NCI-H1930 (cell line): ENCODE measurements around the gene SYT1.
A peak's percentile ranks its signal among the peaks of the same experiment; 100 is the strongest.

Experiments used
- DNase-seq, 2 experiments: peaks; one replicate each; lab custom pipeline; 2025; lab: John Stamatoyannopoulos, UW

Gene SYT1

GRCh38 chr12:79344855-79345847 lies 480.6 kb downstream of the SYT1 start:
- DNase-seq = peak; percentile 5 to 25

DNA sequence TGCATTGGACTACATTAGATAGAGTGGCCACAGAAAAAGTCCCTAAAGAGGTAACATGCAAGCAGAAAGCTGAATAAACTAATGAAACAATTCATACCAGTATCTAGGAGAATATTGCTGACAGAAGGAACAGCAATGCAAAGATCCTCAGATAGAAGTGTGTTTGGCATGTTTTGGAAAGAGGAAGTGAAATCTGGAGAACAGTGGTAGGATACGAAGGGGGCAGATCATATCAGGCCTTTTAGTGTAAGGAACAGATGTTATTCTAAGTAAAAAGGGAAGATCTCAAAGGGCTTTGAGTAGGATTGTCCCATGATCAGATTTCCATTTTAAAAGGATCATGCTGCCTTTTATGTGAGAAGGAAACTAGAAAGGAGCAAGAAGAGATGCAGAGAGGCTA lies 483.3 kb downstream of the SYT1 start:
- DNase-seq = no peak

- peak in 1 of 2 experiments; percentile 22 for DNase-seq
These were observed 486.7 kb downstream of the SYT1 start for GRCh38 chr12:79351251-79351650.

DNA sequence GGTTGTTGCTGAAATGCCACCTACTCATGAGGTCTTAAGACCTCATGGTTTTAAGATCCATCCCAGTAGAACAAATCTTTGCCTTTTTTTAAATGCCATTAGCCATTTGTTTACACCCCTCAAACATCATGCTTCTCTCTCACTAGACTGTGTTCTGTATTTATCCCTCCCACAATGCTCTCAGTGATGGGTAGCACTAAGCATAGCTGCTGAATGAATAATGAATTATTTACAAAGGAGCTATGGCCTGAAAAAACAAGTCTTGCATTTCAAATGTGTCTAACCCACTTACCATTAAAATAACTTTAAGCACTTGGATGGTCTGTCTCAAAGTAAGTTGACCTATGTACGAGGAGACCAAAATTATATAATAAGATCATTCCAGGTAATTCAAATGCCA lies 491.6 kb downstream of the SYT1 start:
- no peak for DNase-seq

DNA sequence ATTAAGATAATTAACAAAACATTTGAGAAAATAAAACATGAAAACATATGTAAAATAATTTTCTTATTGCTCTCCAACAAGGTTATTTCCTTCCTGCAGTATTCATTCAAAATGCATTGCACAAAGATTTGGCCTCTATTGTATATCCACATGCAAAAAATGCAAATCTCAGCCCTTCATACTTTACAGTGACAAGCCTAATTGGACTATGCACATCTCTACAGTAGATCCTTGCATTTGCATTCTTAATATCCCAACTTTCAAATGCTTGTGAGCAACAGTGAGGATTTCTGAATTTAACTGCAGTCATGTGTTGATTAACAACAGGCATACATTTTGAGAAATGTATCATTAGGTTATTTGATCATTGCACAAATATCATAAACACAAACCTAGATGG lies 492.5 kb downstream of the SYT1 start:
- DNase-seq = no peak

DNA sequence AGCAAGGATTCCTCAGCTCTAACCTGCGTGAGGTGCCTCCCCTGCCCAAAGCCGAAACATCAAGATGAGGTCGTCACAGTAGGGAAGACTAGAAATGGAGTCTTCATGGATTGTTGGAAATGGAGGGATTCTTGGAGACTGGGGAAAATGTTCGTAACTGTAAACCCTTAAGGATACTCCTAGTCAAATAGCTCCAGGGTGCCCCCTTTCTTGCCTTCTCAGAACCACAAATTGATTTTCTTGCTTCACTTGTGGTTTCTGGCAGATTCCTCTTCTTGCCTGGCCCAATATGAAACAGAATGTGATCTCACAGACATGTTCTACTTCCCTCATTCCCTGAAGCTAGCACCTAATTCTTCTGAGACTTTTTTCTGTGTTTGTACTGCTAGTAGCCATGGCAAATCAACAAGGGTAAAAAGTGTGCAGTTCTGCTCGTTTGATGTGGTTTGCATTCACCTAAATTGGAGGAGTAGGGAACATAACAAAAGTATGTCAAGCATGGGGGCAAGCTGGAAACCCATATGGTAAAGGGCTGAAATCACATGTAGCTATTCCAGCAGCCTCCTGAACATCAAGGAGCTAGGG lies 494.2 kb downstream of the SYT1 start:
- DNase-seq = no peak

GRCh38 chr12:79360286-79360685 lies 495.7 kb downstream of the SYT1 start:
- no peak for DNase-seq

DNA sequence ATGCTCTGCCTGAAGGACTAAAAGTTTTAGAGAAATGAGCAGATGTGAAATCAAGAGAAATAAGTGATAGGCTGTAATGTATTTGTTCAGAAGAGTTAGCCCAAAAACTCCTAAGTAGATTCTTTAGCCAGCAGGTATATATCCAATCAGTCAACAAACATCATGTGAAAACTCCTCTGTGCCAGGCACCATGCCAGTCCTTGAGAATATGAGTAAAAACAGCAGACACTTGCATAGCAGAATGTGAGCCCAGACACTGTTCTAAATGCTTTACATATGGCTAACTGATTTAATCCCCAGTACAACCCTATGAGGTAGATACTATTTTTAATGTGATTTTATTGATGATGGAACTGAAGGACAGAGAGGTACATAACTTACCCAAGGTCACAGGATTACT lies 496.4 kb downstream of the SYT1 start:
- DNase-seq = no peak

DNA sequence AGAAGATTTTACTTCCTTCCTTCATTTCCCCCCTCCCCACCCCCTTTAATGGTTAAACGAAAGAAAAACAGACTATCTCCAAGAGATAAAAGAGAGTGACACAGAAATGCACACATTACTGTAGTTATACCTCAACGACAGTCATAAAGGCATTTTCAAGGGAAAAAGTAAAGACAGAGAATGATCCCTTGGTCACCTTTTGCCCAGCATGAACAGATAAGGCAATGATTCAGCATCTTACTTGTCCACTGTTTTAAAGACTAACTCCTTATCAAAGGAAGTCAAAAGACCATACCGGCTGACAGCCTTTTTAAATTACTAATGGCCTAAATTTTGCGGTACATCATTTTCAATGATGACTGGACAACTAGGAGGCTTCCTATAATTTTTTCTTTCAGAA lies 499.6 kb downstream of the SYT1 start:
- DNase-seq = no peak

- DNase-seq = no peak
These were observed 501.8 kb downstream of the SYT1 start for GRCh38 chr12:79366374-79366773.

GRCh38 chr12:79367032-79367589 lies 502.5 kb downstream of the SYT1 start:
- DNase-seq = no peak

DNA sequence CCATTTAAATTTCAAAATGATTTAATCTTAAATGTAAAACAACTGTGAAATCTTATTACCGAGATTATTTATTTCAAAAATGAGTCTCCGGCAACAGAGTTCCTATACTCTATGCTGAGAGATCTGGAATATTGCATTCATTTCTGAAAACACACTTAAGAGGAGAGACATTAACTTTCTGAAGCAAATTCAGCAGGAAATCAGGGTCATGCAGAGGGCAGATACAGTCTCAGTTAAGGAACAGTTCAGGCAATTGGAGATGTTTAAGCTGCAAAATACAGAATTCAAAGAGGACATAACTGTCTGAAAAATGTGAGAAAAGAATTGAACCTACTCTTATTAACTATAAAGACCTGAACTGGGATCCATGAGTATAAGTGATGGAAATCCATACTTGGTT lies 505.4 kb downstream of the SYT1 start:
- no peak for DNase-seq

- no peak for DNase-seq
These were observed 506.7 kb downstream of the SYT1 start for GRCh38 chr12:79371226-79371625.

DNA sequence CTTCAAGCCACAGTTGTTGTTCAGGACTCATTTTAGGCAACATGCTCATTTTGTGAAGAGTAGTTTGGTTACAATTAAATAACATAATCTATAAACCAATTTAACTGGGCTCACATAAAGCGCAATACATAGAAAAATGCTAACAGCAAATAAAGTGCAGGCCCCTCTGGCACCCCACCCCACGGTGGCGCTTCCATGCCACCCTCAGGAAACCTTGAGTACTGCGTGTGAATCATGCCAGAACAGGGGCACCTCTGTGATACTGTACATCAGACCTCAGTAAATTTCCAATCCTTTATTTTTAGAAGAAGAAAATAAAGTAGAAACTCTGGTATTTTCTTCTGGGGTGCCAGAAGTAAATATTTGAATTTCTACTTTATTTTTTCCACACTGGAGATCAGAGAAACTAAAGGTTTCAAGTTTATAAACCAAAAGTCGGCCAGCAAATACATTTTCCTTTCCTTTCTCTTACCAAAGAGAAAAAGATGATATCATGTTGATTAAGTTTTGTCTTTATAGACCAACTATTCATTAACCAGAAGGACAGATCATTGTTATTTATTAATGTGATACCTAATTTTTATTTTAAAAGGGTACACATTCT lies 509.4 kb downstream of the SYT1 start:
- DNase-seq = no peak

DNA sequence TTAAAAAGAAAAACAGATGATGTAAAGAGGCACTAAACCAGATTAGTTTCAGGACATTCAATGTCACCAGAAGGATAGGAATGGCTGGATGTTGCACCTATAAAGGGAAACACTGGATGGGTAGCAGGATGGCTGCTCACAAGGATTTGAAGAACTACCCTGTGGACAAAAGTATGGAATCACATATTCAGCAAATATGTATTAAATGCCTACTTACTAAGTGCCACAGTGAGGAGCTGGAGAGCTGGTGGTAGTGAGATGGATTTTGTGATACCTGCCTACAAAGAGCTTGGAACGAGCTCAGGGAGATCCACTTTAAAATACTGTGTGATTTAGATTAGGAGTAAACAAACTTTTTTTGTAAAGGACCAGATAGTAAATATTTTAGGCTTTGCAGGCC lies 510.0 kb downstream of the SYT1 start:
- no peak for DNase-seq

DNA sequence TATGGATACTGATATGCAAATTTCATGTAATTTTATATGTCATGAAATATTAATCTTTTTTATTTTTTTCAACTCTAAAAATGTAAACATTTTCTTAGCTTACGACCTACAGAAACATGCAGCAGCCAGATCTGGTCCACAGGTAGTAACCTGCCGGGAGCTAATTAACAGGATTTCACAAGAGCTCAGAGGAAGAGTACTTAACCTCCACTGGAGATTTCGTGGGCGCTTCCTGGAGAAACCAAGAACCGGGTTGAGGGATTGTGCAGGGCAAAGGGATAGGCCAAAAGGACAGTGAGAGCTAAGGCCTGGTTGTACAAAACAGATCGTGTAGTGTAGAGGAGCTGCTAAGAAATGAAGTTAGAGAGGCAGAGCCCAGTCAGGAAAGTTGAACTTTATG lies 510.5 kb downstream of the SYT1 start:
- no peak for DNase-seq

DNA sequence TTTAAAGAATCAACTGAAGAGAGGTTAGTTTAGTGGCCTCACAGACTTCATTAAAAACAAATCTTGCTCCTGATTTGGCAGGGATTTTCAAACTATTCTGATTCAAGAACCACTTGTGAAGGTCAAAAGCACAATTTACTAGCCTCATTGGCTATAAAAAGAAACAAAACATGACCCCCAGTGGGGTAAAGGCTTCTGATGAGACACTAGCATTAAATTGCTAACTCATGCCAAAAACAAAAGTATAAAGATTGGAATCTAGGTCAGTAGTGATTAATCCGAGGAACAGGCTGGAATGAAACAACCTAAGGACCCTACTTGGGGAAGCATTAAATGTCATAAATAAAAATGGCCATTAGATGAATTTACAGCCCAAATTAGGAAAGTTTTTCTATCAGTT lies 513.9 kb downstream of the SYT1 start:
- DNase-seq = no peak

DNA sequence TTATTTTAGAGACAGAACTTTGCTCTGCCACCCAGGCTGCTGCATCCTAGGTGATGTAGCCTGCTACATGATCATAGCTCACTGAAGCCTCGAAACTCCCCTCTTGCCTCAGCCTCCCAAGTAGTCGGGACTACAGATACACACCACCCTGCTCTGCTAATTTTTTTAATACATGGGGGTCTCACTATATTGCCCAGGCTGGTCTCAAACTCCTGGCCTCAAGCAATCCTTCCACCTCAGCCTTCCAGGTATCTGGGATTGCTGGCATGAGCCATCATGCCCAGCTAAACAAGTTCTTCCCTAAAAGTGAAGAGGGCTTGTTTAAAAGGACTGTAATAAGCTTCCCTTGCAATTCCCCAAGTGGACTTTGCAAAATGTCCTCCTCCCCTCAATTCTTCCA lies 515.8 kb downstream of the SYT1 start:
- no peak for DNase-seq

DNA sequence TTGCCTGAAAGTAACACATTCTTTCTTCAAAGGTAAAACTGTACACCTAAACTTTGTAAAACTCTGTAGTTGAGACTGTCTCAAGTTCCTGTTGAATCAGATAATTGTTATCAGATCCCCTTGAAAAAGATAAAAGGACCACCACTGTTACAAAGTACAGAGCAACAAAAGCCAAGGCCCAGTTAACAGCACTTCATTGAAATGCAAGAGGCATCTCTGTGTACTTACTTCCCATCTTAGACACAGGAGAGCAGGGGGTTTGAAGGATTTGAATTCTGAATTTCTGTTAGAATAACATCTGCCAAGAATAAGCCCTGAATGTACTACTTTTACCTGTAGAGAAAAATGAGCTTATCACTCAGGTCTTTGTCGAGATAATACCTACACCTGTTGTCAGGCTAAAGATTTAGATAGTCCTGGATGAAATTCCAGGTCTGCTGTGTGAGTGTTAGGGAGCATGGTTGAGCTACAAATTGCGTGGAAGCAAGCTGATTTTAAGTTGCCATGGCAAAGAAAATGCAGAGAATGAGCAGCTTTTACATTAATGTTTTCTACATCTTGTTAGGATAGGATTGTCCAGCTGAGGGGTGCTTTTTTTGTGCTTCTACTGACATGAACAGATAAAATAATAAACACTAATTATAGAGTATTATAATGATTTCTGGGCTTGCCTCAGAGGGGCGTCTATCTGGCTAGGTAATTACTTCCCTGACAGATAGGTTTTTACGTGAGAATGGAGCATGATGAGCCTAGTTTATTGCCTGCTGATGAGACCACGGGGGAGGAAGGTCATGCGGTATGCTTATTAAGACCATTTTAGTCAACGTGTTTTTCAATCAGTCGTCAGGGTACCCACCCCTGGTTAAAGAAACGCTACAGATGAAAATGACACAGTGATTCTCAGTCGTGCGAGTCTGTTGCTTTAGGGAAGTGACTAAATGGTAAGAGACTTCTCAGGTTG lies 517.0 kb downstream of the SYT1 start:
- peak; percentile 50 to 57 for DNase-seq

DNA sequence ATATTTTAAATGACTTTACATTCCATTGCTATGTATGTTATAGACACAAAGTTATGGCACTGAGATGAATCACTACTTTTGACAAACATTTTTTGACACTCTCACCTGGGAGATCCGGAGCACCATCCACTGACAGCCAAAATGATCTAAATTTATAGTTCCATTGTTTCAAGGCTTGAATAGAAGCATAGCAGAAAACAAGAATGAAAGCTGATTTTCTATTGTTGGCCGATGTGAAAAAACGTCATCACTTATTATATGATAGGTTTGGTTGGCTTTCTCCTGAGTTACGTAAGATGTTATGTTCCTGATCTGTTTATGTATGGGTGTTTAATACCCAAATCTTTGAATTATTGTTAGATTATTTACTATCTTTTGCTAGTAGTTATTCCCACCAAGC lies 520.0 kb downstream of the SYT1 start:
- no peak for DNase-seq

DNA sequence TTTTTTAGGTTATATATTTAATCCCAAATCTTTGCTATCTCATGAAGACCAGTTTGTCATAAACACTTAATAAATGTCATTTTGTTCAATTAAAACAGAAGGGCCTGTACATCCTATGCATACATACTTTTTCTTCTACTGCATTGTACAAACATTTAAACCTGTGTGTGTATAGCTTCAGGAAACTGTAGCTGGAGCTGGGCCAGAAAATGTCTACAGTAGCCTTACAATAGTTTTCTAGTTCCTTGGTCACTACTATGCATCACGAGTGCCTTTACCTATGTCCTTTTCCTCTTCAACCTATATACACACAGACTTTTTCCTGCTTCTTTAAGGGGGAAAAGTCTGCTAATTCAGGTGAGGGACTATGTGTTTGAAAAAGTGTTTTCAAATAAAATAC lies 523.4 kb downstream of the SYT1 start:
- no peak for DNase-seq

- no peak for DNase-seq
These were observed 529.3 kb downstream of the SYT1 start for GRCh38 chr12:79393842-79394241.
